ENCODE data around the gene PER3.
A peak's percentile ranks its signal among the peaks of the same experiment; 100 is the strongest.

PER3 gene

GRCh38 chr1:7783826-7784491 is at the start of gene PER3:
TSS of gene PER3 (plus strand) at chr1:7784291. CDS start at chr1:7784878, 587 bp downstream.
- DNase-seq: peak; percentile 83 to 85

- no peak for DNase-seq
Measured at GRCh38 chr1:7738044-7738443, 46.0 kb upstream of the PER3 start.

- DNase-seq: no peak
Measured at GRCh38 chr1:7743346-7743745, 40.7 kb upstream of the PER3 start.

- no peak for DNase-seq
Measured at GRCh38 chr1:7744882-7745281, 39.2 kb upstream of the PER3 start.

- DNase-seq: no peak
Measured at GRCh38 chr1:7745783-7746182, 38.3 kb upstream of the PER3 start.

- DNase-seq: no peak
Measured at GRCh38 chr1:7747605-7748004, 36.5 kb upstream of the PER3 start.

GRCh38 chr1:7749126-7749525 is 35.0 kb upstream of the PER3 start:
- DNase-seq: no peak

- DNase-seq: no peak
Measured at GRCh38 chr1:7751174-7751573, 32.9 kb upstream of the PER3 start.

- DNase-seq: peak; percentile 51 to 58
Measured at GRCh38 chr1:7752512-7753417, 31.3 kb upstream of the PER3 start.

- DNase-seq: peak; percentile 24 to 44
Measured at GRCh38 chr1:7753641-7754040, 30.4 kb upstream of the PER3 start.

- no peak for DNase-seq
Measured at GRCh38 chr1:7754234-7754633, 29.9 kb upstream of the PER3 start.

- DNase-seq: peak; percentile 9 to 24
Measured at GRCh38 chr1:7755448-7755847, 28.6 kb upstream of the PER3 start.

- DNase-seq: no peak
Measured at GRCh38 chr1:7760245-7760644, 23.8 kb upstream of the PER3 start.

GRCh38 chr1:7761103-7761502 is 23.0 kb upstream of the PER3 start:
- no peak for DNase-seq

- no peak for DNase-seq
Measured at GRCh38 chr1:7767176-7767575, 16.9 kb upstream of the PER3 start.

- DNase-seq: no peak
Measured at GRCh38 chr1:7768583-7768982, 15.5 kb upstream of the PER3 start.

- no peak for DNase-seq
Measured at GRCh38 chr1:7769673-7770412, 14.2 kb upstream of the PER3 start.

GRCh38 chr1:7770669-7770996 is 13.5 kb upstream of the PER3 start:
- DNase-seq: peak; percentile 17 to 47

- DNase-seq: peak; percentile 47 to 63
Measured at GRCh38 chr1:7770997-7771822, 12.9 kb upstream of the PER3 start, which contains the start of gene VAMP3. TSS of gene VAMP3 (plus strand) at chr1:7771296. CDS start at chr1:7771384, 88 bp downstream.

GRCh38 chr1:7771823-7772299 is 12.2 kb upstream of the PER3 start:
- no peak for DNase-seq

- DNase-seq: no peak
Measured at GRCh38 chr1:7777591-7777990, 6.5 kb upstream of the PER3 start.

GRCh38 chr1:7778133-7778628 is 5.9 kb upstream of the PER3 start:
- DNase-seq: no peak

Measured in AML-193 (cell line).